GM21529 (cell line): ENCODE measurements around the gene PLEKHF1.
"Not testable (repeated sequence)": the region's sequence is repeated elsewhere in the genome, so short reads cannot be mapped to it uniquely, and the experiment has no call there.

Experiments
- ATAC-seq: cut with Tn5 transposase; IDR thresholded peaks from one replicate; pipeline ENCODE4 v1.9.1; 2021; ENCODE audit not compliant: unreplicated experiment

Gene PLEKHF1

DNA sequence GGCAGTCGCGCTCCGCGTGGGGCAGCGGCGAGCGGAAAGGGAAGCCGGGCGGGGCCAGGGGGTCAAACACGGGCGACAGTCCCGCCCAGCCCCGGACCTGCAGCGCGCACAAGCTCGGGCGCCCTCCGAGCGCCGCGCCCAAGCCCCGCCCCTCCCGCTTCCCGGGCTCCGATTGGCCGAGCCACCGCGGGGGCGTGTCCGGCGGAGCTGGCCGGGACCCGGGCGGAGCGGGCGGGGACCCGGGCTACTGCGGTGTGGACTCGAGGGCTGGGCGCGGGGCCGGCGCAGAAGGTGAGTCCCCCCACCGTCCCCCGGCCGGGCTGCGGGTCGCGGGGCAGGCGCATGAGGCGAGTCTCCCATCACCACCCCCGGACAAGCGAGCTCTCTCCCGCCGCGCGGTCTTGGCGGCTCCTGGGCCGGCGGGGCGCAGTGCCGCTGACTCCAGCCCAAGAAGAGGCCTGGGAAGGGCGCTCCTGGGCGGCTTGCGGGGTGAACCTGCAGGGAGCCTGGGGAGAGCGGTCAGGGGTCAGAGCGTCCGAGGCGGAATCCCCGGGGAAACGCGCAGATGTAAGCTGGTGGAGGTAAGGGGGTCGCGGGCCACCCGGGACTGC, at the start of gene PLEKHF1:
Gene PLEKHF1, plus strand, starts transcription at position 247 of the 611 bp plus-strand sequence. CDS start 8,379 bp downstream, outside the sequence.
- peak; percentile 88 for ATAC-seq

DNA sequence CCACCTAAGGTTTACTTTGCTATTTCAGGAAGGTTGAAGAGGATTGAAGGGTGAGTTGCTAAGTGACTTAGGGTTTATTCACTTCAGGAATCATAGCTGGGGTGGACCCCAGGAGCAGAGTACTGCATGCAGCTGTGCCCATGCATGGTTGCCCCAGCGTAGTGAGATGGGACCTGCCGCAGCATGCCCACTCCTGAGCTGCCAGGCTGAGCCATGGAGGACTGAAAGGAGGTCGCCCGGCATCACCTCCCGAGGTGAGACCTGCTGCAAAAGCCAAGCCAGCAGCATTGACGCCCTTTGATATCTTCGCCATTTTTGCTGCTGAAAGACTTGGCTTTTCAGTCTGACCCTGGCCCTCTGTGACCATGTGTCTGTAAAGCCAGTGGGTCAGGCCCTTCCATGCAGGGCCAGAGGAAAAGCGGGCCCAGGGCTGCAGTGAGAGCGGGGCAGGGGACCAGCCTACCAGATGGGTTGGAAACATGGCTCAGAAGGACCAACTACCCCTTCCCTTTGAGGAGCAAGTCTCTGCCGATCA, 49.3 kb upstream of the PLEKHF1 start:
- ATAC-seq = no peak

- ATAC-seq = no peak
These were observed 48.7 kb upstream of the PLEKHF1 start for GRCh38 chr19:29616541-29616940.

DNA sequence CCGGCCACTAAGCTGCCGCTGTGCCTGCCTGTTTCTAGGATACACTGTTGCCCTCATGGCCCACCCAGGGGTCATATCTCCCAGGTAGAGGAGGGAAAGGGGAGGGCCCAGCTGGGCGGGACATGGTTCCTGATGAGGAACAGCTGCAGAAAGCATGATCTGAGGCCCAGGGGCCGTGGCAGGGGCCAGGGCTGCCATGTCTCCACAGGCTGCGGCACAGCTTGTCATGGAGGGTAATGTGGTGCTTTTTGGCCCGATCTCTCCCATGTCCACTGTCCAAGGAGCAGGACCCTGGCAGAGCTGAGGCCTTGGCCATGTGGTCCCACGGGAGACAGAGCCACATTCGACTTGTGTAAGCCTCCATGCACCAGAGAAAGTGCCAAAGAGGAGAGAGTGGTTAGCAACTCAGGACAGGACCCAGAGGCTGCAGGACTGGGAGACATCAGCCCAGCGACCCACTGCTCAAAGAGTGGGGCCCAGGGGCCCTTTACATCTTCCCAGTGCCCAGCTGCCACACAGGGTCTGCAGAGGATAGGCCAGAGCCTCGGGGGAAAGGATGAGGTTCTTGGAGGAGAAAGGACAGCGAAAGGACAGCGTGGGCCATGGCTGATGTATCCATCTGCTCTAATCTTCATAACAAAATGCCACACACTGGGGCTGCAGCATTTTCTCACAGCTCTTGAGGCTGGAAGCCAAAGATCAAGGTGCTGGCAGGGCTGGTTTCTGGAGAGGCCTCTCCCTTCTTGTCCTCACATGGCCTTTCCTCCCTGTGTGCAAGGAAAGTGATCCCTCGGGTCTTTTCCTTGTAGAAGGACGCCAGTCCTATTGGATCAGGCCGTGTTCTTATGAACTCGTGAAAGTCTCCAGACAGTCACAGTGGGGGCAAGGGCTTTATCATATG, 47.6 kb upstream of the PLEKHF1 start:
- no peak for ATAC-seq

DNA sequence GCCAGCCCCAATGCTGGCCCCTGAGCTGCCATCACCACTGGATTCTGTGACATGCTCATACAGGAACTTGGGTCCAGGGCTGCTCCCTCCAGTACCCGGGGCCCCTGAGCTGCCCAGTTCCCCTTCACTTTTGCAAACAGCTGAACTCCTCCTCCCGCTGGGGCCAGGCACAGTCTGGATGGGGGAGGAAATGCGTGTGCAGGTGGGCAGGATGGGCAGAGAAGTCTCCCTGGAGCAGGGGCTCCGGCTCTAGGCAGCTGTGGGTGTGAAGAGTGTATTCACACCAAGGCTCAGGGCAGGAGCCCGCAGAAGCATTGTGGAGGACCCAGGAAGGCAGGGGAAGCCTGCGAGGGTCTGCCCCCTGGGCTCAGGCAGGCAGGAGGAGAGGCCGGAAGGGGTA, 46.8 kb upstream of the PLEKHF1 start:
- ATAC-seq = no peak

GRCh38 chr19:29618871-29619270, 46.4 kb upstream of the PLEKHF1 start:
- no peak for ATAC-seq

GRCh38 chr19:29620931-29621351, 44.3 kb upstream of the PLEKHF1 start:
- ATAC-seq = no peak

DNA sequence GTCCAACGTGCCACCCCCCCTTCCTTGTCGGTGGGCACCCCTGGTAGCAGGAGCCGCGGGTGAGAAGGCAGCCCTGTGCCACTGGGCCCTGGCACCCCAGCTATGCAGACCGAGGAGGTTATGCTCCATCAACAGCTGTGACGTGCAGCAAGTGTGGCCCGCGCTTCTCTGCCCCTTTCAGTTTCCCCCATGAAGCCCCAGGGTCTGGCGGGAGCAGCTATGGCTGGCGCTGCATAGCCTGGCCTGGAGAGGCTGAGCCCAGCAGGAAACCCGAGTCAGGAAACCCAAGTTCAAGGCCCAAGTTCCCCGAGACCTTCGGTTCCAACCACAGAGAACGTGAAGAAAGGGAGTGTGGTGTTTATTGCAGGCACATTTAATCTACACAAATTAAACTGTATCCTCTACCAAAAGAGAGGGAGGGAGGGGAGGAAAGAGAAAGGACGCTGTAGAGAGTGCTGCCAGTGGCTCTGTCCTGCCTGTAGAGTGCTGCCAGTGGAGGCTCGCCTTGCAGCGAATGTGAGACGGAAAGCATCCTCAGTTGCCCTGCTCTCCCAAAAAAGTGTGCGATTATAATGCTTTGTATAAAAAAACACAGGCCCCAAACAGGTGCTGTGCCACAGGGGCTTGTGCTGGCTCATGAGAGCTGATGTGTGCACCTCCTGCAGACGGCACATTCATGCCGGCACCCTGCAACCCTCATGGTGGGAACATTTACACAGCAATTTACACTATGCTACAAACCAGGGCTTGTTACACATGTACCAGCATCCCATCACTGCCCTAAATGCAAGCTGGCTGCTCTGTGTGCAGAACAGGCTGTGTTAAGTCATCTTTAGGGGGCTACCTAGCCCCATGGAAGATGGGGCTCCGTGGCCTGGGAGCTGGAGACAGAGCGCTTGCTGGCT, 42.8 kb upstream of the PLEKHF1 start:
- ATAC-seq = no peak

- no peak for ATAC-seq
These were observed 41.4 kb upstream of the PLEKHF1 start for GRCh38 chr19:29623726-29624488.

DNA sequence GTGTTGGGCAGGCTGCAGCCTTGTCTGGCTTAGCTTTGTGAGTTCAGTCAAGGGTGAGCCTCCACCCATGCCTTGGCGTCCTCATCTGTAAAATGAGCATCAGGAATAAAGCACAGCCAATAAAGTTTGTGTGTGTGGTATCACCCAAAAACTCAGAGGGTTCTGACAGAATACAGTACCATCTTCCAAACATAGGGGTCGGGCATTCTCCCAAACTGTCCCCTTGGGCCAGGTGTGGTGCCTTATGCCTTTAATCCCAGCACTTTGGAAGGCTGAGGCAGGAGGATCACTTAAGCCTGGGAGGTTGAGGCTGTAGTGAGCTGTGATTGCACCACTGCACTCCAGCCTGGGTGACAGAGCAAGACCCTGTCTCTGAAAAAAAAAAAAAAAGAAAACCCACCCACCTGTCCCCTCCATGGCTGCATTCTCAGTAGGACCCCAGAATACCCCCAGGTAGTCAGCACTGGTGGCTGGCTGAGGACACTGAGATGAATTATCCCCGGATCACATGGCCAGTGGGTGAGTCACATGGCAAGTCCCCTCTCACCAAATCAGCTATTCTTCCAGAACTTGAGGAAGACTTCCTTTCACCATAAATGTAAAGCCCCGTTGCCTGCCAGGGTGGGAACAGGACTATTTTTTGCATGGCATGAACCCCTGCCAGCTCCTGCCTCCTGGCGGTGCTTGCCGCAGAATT, 40.6 kb upstream of the PLEKHF1 start:
- ATAC-seq = no peak

DNA sequence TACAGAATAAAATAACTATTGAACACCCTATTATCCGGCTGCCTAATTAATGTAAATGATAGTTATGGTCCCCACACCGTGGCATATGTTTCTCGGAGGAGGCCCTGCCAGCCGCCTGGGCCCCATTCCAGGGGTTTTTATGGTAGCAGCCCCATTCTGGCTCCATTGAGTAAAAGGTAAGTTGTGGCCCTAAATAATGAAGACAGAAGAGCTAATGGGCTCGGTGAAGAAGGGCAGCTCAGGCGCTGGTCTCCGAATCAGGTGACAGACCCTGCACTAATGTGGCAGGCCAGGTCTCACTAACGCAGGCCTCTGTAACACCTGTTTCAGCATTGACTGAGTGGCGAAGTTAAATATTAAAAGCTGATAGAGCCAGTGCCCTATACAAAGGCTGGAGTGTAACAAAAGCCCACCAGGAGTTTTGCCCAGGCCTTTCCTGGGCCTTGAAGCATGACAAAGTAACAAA, 40.0 kb upstream of the PLEKHF1 start:
- no peak for ATAC-seq

GRCh38 chr19:29626386-29626785, 38.9 kb upstream of the PLEKHF1 start:
- no peak for ATAC-seq

- not testable (repeated sequence) for ATAC-seq
These were observed 38.4 kb upstream of the PLEKHF1 start for GRCh38 chr19:29626832-29627231.

DNA sequence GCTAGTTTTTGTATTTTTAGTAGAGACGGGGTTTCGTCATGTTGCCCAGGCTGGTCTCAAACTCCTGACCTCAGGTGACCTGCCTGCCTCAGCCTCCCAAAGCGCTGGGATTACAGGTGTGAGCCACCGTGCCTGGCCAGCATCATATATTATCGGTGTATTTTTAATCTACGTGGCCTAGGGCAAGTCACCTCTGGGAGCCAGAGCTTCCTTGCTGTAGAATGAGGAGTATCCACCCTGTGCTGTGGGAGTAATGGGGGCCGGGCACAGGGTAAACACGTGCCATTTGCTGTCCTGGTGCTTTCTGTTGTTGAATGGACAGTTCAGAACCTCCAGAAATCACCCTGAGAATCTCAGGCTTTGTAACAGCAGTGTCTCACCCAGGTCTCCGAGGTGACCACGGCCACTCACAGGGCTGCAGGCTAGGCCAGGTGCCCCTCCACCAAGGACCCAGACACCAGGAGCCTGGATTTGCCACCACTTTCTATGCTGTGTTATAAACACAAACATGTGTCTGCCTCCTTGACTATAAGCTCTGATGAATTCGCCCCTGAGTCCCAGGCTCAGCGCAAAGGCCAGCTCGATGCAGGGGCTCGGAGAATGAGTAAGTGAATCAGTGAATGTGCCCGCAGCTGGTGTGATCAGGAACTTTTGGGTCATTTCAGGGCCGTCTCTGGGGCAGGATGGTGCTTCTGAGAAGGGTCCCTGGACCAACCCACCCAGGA, 36.4 kb upstream of the PLEKHF1 start:
- no peak for ATAC-seq

- no peak for ATAC-seq
These were observed 35.3 kb upstream of the PLEKHF1 start for GRCh38 chr19:29629836-29630534.

- ATAC-seq = no peak
These were observed 34.6 kb upstream of the PLEKHF1 start for GRCh38 chr19:29630655-29631054.

DNA sequence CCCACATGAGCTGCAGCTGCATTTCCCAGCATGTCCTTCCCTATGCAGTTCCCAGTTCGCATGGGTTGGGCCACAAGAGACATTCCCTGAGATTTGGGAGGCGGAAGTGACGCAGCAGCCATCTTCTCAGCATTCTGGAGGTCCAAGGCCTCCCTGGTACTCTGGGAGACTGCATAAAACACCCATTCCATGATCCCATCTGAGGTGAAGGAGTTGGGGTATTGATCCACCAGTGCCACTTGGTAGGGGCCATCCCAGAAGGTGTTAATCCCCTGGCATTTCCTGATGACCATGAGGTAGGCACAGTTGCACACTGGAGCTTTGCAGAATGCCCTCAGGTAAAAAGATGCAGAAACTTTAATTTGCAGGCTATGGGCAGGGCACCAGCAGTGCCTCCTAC, 33.8 kb upstream of the PLEKHF1 start:
- ATAC-seq = no peak

DNA sequence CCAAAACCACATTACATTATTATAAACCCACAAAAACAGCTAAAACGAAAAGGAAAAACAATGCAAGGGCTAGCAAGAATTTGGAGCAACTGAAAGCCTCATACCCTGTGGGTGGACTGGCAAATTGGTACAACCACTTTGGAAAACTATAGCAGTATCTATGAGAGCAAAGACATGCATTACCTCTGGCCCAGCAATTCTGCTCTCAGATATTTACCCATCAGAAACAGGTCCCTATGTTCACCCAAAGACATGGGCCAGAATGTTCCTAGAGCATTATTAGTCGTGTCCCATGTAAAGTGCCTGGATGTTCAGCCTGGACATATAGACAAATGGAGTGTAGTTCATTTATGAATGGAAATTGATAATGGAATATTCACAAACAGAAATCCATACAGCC, 31.3 kb upstream of the PLEKHF1 start:
- ATAC-seq = no peak
